Fibroblast of lung (primary cell): Measurements from ENCODE around the gene BBS9.

Experiments used
- CTCF ChIP-seq, 2 donors: IDR thresholded peaks in 1 of 2; conservative IDR thresholded peaks in 1 of 2; 1 replicate in 1 of 2; 2 replicates in 1 of 2; pipeline ENCODE4 v1.5.1; 2011 to 2012; ENCODE audit warnings: low read length in 2 of 2, control low read depth in 1 of 2, inconsistent platforms in 1 of 2, low read depth in 1 of 2, mild to moderate bottlenecking in 1 of 2
- EZH2 ChIP-seq: IDR thresholded peaks from 2 replicates; pipeline ENCODE4 v1.5.1; 2012; ENCODE audit warnings: low read length, control low read depth, mild to moderate bottlenecking; ENCODE audit errors: missing control alignments

DNA sequence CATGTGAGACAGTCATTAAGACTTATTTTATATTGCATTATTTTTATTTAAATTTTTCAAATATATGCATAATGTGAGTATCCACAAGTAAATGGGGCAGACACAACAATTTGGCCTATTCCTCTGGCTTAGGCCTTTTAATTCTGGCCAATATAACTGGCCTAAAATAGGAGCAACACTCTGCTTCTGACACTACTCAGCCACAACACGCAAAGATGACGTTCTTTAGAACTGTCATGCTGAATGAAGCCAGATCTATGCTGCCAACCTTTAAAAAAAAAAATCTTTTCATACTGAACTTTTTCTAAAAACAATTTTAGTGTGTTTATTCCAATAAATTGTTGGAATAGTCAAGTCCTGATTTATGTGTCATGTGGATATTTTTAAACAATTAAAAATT is 421.0 kb downstream of the BBS9 start:
- TF ChIP-seq CTCF (conservative IDR thresholded peaks at IDR 0.05 in 1 of 2, IDR thresholded peaks at IDR 0.05 in 1 of 2; ENCODE audit: low read depth in 1 of 2, low read length in 2 of 2) (no peak), EZH2 (no peak)
